SK-N-MC (cell line): ENCODE results near the gene MYO1D.

Experiments
- DNase-seq: peaks from one replicate; pipeline ENCODE4 v3.0.0-alpha.2; 2011; ENCODE audit warnings: low read depth, low spot score
- H3K27ac ChIP-seq: fragments of 200-600 bp; sonication (generic); 2 replicates; pipeline ENCODE4 v1.5.1; 2016; ENCODE audit warnings: mixed run types
- H3K36me3 ChIP-seq: fragments of 200-600 bp; sonication (generic); 2 replicates; pipeline ENCODE4 v1.6.1; 2017; ENCODE audit warnings: antibody characterized with exemption, low read length, mixed read lengths; ENCODE audit not compliant: insufficient read depth
- H3K4me3 ChIP-seq: fragments of 200-600 bp; sonication (generic); 2 replicates; pipeline ENCODE4 v1.5.1; 2016
- H3K9ac ChIP-seq: fragments of 200-600 bp; sonication (generic); 2 replicates; pipeline ENCODE4 v1.8.0; 2017; ENCODE audit warnings: mixed run types, mixed read lengths; ENCODE audit not compliant: insufficient read length
- H3K9me3 ChIP-seq: fragments of 200-600 bp; sonication (generic); 2 replicates; pipeline ENCODE4 v1.6.1; 2017; ENCODE audit warnings: low read depth, mild to moderate bottlenecking, antibody characterized with exemption, low read length, moderate library complexity, mixed read lengths
- EZH2 ChIP-seq: fragments of 200-600 bp; sonication (generic); IDR thresholded peaks from one replicate; pipeline ENCODE4 v1.6.1; 2017; ENCODE audit warnings: antibody characterized with exemption
- FOXP2 ChIP-seq: optimal IDR thresholded peaks from 2 replicates; pipeline ENCODE3; 2011; ENCODE audit warnings: mild to moderate bottlenecking, moderate library complexity; ENCODE audit not compliant: insufficient read depth; ENCODE audit errors: extremely low read length, control extremely low read depth
- POLR2AphosphoS5 ChIP-seq: IDR thresholded peaks from 2 replicates; pipeline ENCODE4 v1.6.1; 2012; ENCODE audit warnings: mild to moderate bottlenecking, low read depth, low read length, borderline replicate concordance

The MYO1D gene

DNA sequence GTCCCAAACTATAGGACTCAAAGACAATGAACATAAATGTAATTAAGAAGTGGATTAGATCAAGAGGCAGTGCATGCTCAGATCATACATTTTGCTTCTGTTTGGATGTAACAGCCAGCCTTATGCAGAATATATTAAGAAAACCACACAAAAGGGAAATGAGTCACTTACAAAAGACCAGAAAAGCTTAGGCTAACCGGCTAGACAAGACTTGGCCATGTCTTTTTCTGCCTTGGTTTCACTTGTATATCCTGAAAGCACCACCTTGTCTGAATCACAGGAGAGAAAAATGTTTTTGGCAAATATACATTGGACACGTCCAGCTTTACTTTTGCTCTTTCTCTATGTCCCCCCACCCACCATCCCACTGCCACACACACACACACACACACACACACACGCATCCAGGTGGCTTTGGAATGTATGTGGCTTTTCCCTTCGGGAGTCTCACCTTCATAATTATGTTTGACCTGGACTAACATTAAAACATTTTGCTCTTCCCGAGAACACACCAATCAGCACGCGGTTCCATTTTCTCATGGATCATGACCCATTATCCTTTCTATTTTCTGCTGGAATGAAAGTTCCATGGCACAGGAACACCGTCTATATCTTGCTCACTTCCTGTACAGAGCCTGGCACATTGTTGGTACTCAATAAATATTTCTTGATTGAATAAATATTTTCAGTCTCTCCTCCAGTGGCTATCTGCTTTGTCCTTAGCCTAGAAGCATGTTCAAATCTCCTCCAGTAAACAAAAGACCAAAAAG, 325.6 kb downstream of the MYO1D start:
- no peaks in the 10 kb centered on the region for H3K36me3 ChIP-seq
- no peak for DNase-seq

DNA sequence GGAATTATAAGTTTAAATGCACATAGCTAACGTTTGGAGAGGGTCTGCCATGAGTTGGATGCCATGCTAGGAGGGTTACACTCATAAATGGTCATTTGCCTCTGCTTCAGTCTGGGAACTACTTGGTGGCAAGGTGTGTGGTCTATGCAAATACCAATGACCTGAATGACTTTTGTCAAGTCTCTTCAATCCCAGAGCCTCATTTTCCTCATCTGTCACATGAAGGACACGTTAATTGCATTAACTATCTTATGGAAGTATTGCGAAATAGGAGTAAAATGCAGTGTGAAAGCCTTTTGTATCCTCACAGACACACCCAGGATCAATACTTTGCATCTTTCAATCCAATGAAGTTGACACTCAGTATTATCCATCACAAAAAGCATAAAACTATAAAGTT, 327.4 kb downstream of the MYO1D start:
- H3K4me3 ChIP-seq: no peak overlapping the region
- no peak overlapping the region for H3K27ac ChIP-seq
- no peaks in the 10 kb centered on the region for H3K36me3 ChIP-seq
- H3K9me3 ChIP-seq: no peaks in the 10 kb centered on the region
- DNase-seq: no peak
- TF ChIP-seq POLR2AphosphoS5 (no peak), FOXP2 (no peak), EZH2 (no peak)
- H3K9ac ChIP-seq: no peak overlapping the region

More for the DNA sequence above, 325.6 kb downstream of the MYO1D start:
- Histone ChIP-seq H3K9ac (no peak overlapping the region), H3K27ac (no peak overlapping the region), H3K9me3 (no peaks in the 10 kb centered on the region), H3K4me3 (no peak overlapping the region)
- no peak for TF ChIP-seq POLR2AphosphoS5
- TF ChIP-seq FOXP2: no peak
- TF ChIP-seq EZH2: no peak

DNA sequence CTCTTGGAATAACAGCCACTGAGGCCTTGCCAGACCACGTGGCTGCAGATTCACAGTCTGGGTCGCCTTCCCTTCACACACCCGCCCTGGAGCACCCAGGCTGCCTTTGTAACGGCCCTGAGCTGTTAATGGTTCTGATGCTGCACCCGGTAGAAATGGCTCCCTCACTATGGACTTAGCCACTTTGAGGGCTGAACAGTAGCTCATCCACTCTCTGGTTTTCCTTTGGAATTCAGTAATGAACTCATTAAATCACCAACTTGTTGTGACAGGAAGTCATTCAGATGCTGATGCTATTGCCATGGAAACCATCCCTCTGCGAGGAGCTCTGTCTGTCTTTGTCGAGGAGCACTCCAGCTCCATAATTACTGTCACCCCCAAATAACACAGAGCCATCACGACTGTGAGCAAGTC, 330.9 kb downstream of the MYO1D start:
- DNase-seq: no peak
- no peak for TF ChIP-seq EZH2
- TF ChIP-seq POLR2AphosphoS5: no peak
- TF ChIP-seq FOXP2: no peak
- H3K27ac ChIP-seq: no peak overlapping the region
- no peaks in the 10 kb centered on the region for H3K36me3 ChIP-seq
- H3K9ac ChIP-seq: no peak overlapping the region
- H3K4me3 ChIP-seq: no peak overlapping the region
- no peaks in the 10 kb centered on the region for H3K9me3 ChIP-seq

DNA sequence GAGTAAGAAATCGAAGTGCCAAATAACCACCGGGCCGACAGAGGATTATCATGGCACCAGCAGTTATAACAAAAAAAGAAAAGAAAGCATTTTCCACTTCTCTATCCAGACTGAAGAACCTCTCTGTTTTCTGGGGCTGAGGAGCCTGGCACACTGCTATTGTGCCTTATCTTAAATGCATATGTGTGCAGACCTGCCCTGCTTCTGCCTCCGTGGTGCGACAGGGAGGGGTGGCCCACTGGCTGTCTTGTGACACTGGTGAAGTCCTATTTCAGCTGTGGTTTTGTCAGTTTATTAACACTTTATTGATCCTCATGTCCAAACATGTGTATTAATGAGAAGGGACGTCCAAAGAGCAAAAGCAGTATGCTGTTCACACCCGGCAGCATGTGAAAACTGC, 334.7 kb downstream of the MYO1D start:
- Histone ChIP-seq H3K9ac (no peak overlapping the region), H3K36me3 (no peaks in the 10 kb centered on the region), H3K9me3 (no peaks in the 10 kb centered on the region), H3K4me3 (no peak overlapping the region), H3K27ac (no peak overlapping the region)
- no peak for TF ChIP-seq FOXP2
- no peak for TF ChIP-seq EZH2
- TF ChIP-seq POLR2AphosphoS5: no peak
- DNase-seq: no peak

DNA sequence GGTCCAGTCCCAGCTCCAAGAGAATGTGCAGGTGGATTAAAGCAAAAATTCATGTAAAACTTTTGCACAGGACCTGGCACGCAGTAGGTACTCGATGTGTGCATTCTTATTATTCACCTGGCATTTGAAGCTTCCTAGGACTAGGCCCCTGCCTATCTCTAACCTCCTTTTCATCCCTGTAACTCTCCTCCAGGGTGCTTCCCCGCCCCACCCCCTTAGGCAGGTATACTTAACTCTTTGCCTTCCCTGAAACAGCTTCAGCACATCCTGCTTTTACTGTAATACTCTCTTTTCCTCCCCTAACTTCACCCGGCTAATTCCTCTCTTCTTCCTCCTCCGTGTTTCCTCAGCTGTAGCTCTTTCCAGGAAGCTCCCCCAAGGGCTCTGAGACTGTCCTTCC, 335.3 kb downstream of the MYO1D start:
- DNase-seq: no peak
- no peak overlapping the region for H3K27ac ChIP-seq
- H3K36me3 ChIP-seq: no peaks in the 10 kb centered on the region
- TF ChIP-seq POLR2AphosphoS5: no peak
- no peak for TF ChIP-seq FOXP2
- TF ChIP-seq EZH2: no peak
- no peak overlapping the region for H3K4me3 ChIP-seq
- H3K9ac ChIP-seq: no peak overlapping the region
- no peaks in the 10 kb centered on the region for H3K9me3 ChIP-seq

DNA sequence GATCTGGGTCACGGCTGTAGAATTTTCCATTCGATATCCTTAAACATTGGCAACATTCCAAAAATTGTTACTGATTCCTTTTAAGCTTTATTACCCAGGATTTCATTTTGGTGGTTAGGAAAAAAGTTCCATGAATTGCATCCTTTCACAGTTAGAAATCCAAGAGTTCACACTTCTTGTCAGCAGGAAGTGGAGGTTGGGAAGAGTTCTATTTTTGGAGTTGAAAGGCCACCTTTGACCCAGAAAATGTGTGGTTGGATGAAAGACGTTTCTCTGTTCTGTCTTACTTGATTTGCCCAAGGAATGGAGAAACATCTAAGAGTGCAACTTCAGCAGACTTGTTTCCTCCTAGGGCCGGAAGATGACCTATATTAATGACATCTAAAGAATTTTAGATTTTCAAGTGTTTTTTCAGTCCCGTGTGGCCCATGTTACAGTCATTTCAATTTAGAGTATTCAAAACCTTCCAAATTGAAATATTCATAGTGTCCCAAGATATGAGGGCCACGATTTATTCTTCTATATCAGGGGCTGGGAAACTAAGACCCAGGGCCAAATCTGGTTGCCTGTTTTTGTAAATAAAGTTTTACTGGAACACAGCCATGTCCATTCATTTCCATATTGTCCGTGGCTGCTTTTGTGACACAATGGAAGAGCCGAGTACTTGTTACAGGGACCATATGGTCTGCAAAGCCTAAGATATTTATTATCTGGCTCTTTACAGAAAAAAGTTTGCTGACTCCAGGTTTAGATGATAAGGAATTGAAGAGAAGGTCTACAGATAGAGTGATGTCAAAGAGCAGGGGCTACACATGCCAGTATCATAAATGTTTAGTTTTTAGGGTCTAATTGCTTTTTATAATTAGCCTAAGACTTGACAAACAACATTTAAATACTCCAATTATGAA, 339.9 kb downstream of the MYO1D start:
- TF ChIP-seq FOXP2 (no peak), POLR2AphosphoS5 (no peak), EZH2 (no peak)
- H3K4me3 ChIP-seq: peak overlapping the region; percentile 49
- H3K27ac ChIP-seq: no peak overlapping the region
- no peaks in the 10 kb centered on the region for H3K36me3 ChIP-seq
- no peaks in the 10 kb centered on the region for H3K9me3 ChIP-seq
- no peak overlapping the region for H3K9ac ChIP-seq
- no peak for DNase-seq

DNA sequence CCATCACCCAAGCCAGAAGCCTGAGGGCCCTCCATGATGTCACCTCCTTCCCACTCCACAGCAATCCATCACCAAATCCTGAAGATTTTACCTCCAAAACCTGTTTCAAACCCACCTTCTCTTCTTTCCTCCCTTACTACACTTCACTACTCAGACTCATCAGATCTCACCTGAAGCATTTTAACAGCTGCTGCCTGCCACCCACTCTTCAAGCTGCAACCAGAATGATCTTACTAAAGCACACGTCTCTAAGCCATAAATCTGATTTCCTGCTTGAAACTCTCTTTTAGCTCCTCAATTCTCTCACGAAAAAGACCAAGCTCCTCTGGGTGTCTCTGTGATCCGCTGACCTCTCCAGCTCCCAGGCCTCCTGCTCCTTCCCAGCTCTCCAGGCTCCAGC, 343.6 kb downstream of the MYO1D start:
- no peak overlapping the region for H3K4me3 ChIP-seq
- no peak overlapping the region for H3K9ac ChIP-seq
- no peak overlapping the region for H3K27ac ChIP-seq
- TF ChIP-seq EZH2 (no peak), POLR2AphosphoS5 (no peak), FOXP2 (no peak)
- H3K9me3 ChIP-seq: no peaks in the 10 kb centered on the region
- H3K36me3 ChIP-seq: no peaks in the 10 kb centered on the region
- DNase-seq: no peak

DNA sequence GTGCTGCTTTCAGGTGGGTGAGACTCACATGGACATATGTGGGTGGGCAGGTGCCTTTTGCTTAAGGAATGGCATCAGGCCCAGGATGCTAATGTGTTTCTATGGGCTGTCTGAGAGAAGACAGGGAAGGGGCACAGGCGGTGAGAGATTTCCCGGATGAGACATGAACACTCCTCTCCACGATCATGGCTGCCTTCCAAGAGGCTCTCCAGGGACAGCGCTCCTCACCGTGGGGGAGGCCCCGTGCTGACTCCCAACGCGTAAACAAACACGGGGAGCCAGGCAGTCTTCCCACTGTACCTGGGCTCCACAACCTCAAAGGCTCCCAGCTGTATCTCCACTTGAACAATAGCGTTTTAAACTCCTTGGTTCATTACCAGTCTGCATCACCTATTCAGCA, 347.3 kb downstream of the MYO1D start:
- DNase-seq: no peak
- Histone ChIP-seq H3K9me3 (no peaks in the 10 kb centered on the region), H3K4me3 (no peak overlapping the region), H3K36me3 (no peaks in the 10 kb centered on the region), H3K27ac (no peak overlapping the region), H3K9ac (no peak overlapping the region)
- TF ChIP-seq EZH2: no peak
- peak; percentile 47 for TF ChIP-seq FOXP2
